ENCODE data around the gene ADCY5. TPM values are rescaled to one million over a fixed set of nuclear protein-coding genes. Genes with fewer than 3 reads are reported as not detected.

The ADCY5 gene
- total RNA-seq, 1 experiment from 2014 or later: 0.49 TPM

DNA sequence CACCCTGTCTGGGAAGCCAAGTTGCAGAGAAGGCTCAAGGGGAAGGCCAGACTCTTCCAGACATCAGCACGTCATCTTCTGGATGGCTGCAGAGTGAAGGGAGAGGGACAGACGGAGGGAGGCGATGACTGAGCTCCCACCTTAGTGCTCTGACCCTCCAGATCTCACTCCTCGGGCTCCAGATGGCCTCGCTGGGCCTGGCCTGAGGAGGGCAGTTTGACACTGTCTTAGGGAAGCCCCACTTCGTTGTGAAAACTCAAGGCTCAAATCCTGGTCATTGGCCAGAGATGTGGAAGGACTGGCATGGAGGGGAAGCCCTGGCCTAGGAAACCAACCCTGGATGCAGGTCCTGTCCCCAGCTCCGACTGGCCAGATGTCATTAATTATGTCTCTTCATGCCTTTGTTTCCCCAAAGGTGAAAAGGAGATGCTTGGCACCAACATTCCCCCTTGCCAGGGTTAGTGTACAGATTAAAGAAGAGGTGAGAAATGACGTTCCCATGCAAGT, 70.4 kb downstream of the ADCY5 start:
- ChIA-PET CTCF (no interaction called here), POLR2A (no interaction called here)
- ATAC-seq: no peak

DNA sequence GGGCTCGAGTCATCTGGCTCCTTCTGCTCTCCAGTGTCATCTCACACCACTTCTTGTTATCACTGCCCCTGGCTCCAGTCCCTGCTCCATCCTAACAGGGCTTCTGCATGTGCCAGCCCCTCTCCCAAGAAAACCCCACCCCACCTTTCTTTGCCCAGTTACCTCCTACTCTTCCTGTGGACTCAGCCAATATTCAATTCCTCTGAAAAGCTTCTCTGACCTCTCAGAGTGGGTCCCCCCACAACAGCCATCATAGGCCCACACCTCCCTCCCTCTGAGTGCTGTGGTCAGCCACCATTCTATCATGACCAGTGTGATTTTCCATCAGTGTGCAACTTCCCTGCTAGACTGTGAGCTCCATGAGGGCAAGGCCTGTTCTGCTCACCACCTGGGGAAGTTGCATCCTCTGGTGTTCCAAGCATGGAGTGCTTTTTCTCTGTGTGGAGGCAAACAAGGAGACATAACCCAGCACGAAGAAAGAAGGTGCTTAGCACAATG, 71.6 kb downstream of the ADCY5 start:
- no peaks in the 10 kb centered on the region for H3K4me1 ChIP-seq (ENCODE audit: control insufficient read depth in 1 of 2, insufficient read depth in 2 of 2, low read length in 2 of 2)
- intact Hi-C loops (cut with micrococcal nuclease): no loop called here
- no peaks in the 10 kb centered on the region for H4K20me1 ChIP-seq (ENCODE audit: insufficient read depth)
- no peak overlapping the region for H3K9ac ChIP-seq (ENCODE audit: low read length)
- no peak overlapping the region for H3K4me2 ChIP-seq (ENCODE audit: low read length)
- no peaks in the 10 kb centered on the region for H3K9me2 ChIP-seq (ENCODE audit: insufficient read depth)
- H3K27ac ChIP-seq (ENCODE audit: low read depth, low read length): no peak overlapping the region
- ChIA-PET POLR2A (no interaction called here), CTCF (interaction anchor here (1.4 kb wide), 1 partner anchor 11 kb away, joined by 11 read pairs; no protein-coding TSS in a partner anchor), RAD21 (ENCODE audit: low non-redundant PET in 1 of 2, low total read pairs in 2 of 2, uncharacterized antibody in 2 of 2, unreplicated experiment in 2 of 2) (no interaction called here)
- no peaks in the 10 kb centered on the region for H3K36me3 ChIP-seq (ENCODE audit: control insufficient read depth in 1 of 2, insufficient read depth in 2 of 2, low read length in 2 of 2)
- no peaks in the 10 kb centered on the region for H3K9me3 ChIP-seq (ENCODE audit: control insufficient read depth in 1 of 2, insufficient read depth in 1 of 2, low read depth in 1 of 2, low read length in 2 of 2)
- DNase-seq (ENCODE audit: low read depth, low spot score) (no peak), ATAC-seq (no peak)
- no peaks in the 10 kb centered on the region; the same call in 1 of the 2 replicates for H3K27me3 ChIP-seq (ENCODE audit: insufficient read depth, low read length)
- no TSS peak for BruUV-seq (replicated peaks)
- no peak overlapping the region for H3K4me3 ChIP-seq (replicated peaks in 1 of 2; ENCODE audit: low read depth in 1 of 2, low read length in 2 of 2)
- TF ChIP-seq RAD21 (IDR thresholded peaks at IDR 0.05; ENCODE audit: low read depth) (no peak), YY1 (IDR thresholded peaks at IDR 0.05; ENCODE audit: extremely low read depth, insufficient replicate concordance, low read depth, low read length) (no peak), ZFX (IDR thresholded peaks at IDR 0.05) (no peak), EGR1 (IDR thresholded peaks at IDR 0.05; ENCODE audit: low read depth) (no peak), EZH2phosphoT487 (IDR thresholded peaks at IDR 0.05; ENCODE audit: borderline replicate concordance) (no peak), JUND (IDR thresholded peaks at IDR 0.05) (no peak), CBX3 (IDR thresholded peaks at IDR 0.05; ENCODE audit: low read depth) (no peak), POLR2AphosphoS5 (IDR thresholded peaks at IDR 0.05; ENCODE audit: low read depth, low read length) (no peak), TCF7L2 (IDR thresholded peaks at IDR 0.05; ENCODE audit: borderline replicate concordance, extremely low read depth, insufficient read depth, insufficient read length) (no peak), ZBTB33 (IDR thresholded peaks at IDR 0.05; ENCODE audit: extremely low read depth, insufficient replicate concordance, low read length) (no peak), EZH2 (IDR thresholded peaks at IDR 0.05) (no peak)
- TF ChIP-seq, protein P1, sequence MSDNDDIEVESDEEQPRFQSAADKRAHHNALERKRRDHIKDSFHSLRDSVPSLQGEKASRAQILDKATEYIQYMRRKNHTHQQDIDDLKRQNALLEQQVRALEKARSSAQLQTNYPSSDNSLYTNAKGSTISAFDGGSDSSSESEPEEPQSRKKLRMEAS (IDR thresholded peaks at IDR 0.05): no peak
- TF ChIP-seq, protein P2, sequence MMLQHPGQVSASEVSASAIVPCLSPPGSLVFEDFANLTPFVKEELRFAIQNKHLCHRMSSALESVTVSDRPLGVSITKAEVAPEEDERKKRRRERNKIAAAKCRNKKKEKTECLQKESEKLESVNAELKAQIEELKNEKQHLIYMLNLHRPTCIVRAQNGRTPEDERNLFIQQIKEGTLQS (IDR thresholded peaks at IDR 0.05): no peak
- no peaks in the 10 kb centered on the region for H3K79me2 ChIP-seq (ENCODE audit: insufficient read depth, low read length)
- H2AFZ ChIP-seq (ENCODE audit: low read depth, low read length, poor library complexity, severe bottlenecking): no peak overlapping the region

More for the DNA sequence above, 70.4 kb downstream of the ADCY5 start:
- H3K27ac ChIP-seq (ENCODE audit: low read depth, low read length): no peak overlapping the region
- BruUV-seq (replicated peaks): no TSS peak
- TF ChIP-seq, protein P1 (IDR thresholded peaks at IDR 0.05): no peak
- TF ChIP-seq ZFX (IDR thresholded peaks at IDR 0.05) (no peak), EZH2 (IDR thresholded peaks at IDR 0.05) (no peak), SIN3A (IDR thresholded peaks at IDR 0.05; ENCODE audit: low read depth) (no peak), POLR2AphosphoS5 (IDR thresholded peaks at IDR 0.05; ENCODE audit: low read depth, low read length) (no peak), CEBPB (IDR thresholded peaks at IDR 0.05; ENCODE audit: low read depth) (no peak), SRF (IDR thresholded peaks at IDR 0.05; ENCODE audit: low read depth) (no peak), EZH2phosphoT487 (IDR thresholded peaks at IDR 0.05; ENCODE audit: borderline replicate concordance) (no peak)
- no peak overlapping the region for H3K4me3 ChIP-seq (replicated peaks in 1 of 2; ENCODE audit: low read depth in 1 of 2, low read length in 2 of 2)
- no peak for DNase-seq (ENCODE audit: low read depth, low spot score)
- RAD21 ChIA-PET (ENCODE audit: low non-redundant PET in 1 of 2, low total read pairs in 2 of 2, uncharacterized antibody in 2 of 2, unreplicated experiment in 2 of 2): no interaction called here
- no peak overlapping the region for H3K4me2 ChIP-seq (ENCODE audit: low read length)
- no peaks in the 10 kb centered on the region for H3K79me2 ChIP-seq (ENCODE audit: insufficient read depth, low read length)
- H3K9me3 ChIP-seq (ENCODE audit: control insufficient read depth in 1 of 2, insufficient read depth in 1 of 2, low read depth in 1 of 2, low read length in 2 of 2): no peaks in the 10 kb centered on the region
- no peak overlapping the region for H2AFZ ChIP-seq (ENCODE audit: low read depth, low read length, poor library complexity, severe bottlenecking)
- intact Hi-C loops (cut with micrococcal nuclease): no loop called here
- H3K27me3 ChIP-seq (ENCODE audit: insufficient read depth, low read length): no peaks in the 10 kb centered on the region; the same call in 1 of the 2 replicates
- H4K20me1 ChIP-seq (ENCODE audit: insufficient read depth): no peaks in the 10 kb centered on the region
- no peaks in the 10 kb centered on the region for H3K36me3 ChIP-seq (ENCODE audit: control insufficient read depth in 1 of 2, insufficient read depth in 2 of 2, low read length in 2 of 2)
- H3K9me2 ChIP-seq (ENCODE audit: insufficient read depth): no peaks in the 10 kb centered on the region
- peaks cover 0 to 7% of the 10 kb centered on the region in 2 experiments; a peak in 3 of 4 replicates for H3K4me1 ChIP-seq (ENCODE audit: control insufficient read depth in 1 of 2, insufficient read depth in 2 of 2, low read length in 2 of 2)
- no peak overlapping the region for H3K9ac ChIP-seq (ENCODE audit: low read length)
